ENCODE measurements around the gene PACRG. TPM values are rescaled to one million over a fixed set of nuclear protein-coding genes. Genes with fewer than 3 reads are reported as not detected.
A peak's percentile ranks its signal among the peaks of the same experiment; 100 is the strongest.

The PACRG gene
- total and polyA plus RNA-seq, 2 experiments from 2014 or later = not detected

- Histone ChIP-seq H3K4me1 (ENCODE audit: insufficient read depth) (0 out of 2 replicates have a peak, but pooled peaks cover 9% of the 10 kb centered on the region), H3K9me3 (ENCODE audit: low read depth) (peaks cover under 1% of the 10 kb centered on the region), H3K9me2 (ENCODE audit: insufficient read depth) (no peaks in the 10 kb centered on the region), H3K4me3 (peak overlapping the region; percentile 23), H3K4me2 (ENCODE audit: unreplicated experiment) (peak overlapping the region; percentile 49), H3K79me2 (ENCODE audit: insufficient read depth) (no peaks in the 10 kb centered on the region), H4K20me1 (ENCODE audit: insufficient read depth) (no peaks in the 10 kb centered on the region), H3K27ac (peak overlapping the region; percentile 38), H3K36me3 (ENCODE audit: low read depth) (no peaks in the 10 kb centered on the region), H3K27me3 (replicated peaks; ENCODE audit: insufficient read depth) (no peaks in the 10 kb centered on the region), H2AFZ (peak overlapping the region; percentile 82), H3K9ac (0 out of 2 replicates have a peak overlapping the region, but pooled peaks have one; percentile 15), H3F3A (ENCODE audit: insufficient read depth) (no peaks in the 10 kb centered on the region)
- in situ Hi-C loops (cut with MboI) = no loop called here
- peak; percentile 61 for DNase-seq
- TF ChIP-seq EZH2phosphoT487 (IDR thresholded peaks at IDR 0.05; ENCODE audit: insufficient read depth, low read depth) (no peak), EZH2 (IDR thresholded peaks at IDR 0.05; ENCODE audit: insufficient read depth, poor library complexity, severe bottlenecking) (no peak)
- 28 to 35% methylated on average over 5 of the region's 5 CpGs for WGBS, 2 experiments (ENCODE audit: low coverage in 1 of 2, low lambda C conversion rate in 2 of 2, missing lambda C conversion rate in 2 of 2)
These were observed 212.7 kb downstream of the PACRG start for GRCh38 chr6:162940426-162940825.

GRCh38 chr6:162941128-162941527 lies 213.4 kb downstream of the PACRG start:
- Histone ChIP-seq H2AFZ (peak overlapping the region; percentile 82), H3F3A (ENCODE audit: insufficient read depth) (no peaks in the 10 kb centered on the region), H3K27ac (no peak overlapping the region), H3K4me2 (ENCODE audit: unreplicated experiment) (peak overlapping the region; percentile 49), H4K20me1 (ENCODE audit: insufficient read depth) (no peaks in the 10 kb centered on the region), H3K79me2 (ENCODE audit: insufficient read depth) (no peaks in the 10 kb centered on the region), H3K9me3 (ENCODE audit: low read depth) (no peaks in the 10 kb centered on the region), H3K27me3 (replicated peaks; ENCODE audit: insufficient read depth) (no peaks in the 10 kb centered on the region), H3K4me1 (ENCODE audit: insufficient read depth) (0 out of 2 replicates have a peak, but pooled peaks cover 9% of the 10 kb centered on the region), H3K4me3 (0 out of 2 replicates have a peak overlapping the region, but pooled peaks have one; percentile 0), H3K9ac (0 out of 2 replicates have a peak overlapping the region, but pooled peaks have one; percentile 15), H3K9me2 (ENCODE audit: insufficient read depth) (no peaks in the 10 kb centered on the region), H3K36me3 (ENCODE audit: low read depth) (no peaks in the 10 kb centered on the region)
- WGBS, 2 experiments (ENCODE audit: low coverage in 1 of 2, low lambda C conversion rate in 2 of 2, missing lambda C conversion rate in 2 of 2) = 17 to 21% methylated on average over 8 of the region's 8 CpGs
- TF ChIP-seq EZH2phosphoT487 (IDR thresholded peaks at IDR 0.05; ENCODE audit: insufficient read depth, low read depth) (no peak), EZH2 (IDR thresholded peaks at IDR 0.05; ENCODE audit: insufficient read depth, poor library complexity, severe bottlenecking) (no peak)
- DNase-seq = peak; percentile 25
- in situ Hi-C loops (cut with MboI) = no loop called here

DNA sequence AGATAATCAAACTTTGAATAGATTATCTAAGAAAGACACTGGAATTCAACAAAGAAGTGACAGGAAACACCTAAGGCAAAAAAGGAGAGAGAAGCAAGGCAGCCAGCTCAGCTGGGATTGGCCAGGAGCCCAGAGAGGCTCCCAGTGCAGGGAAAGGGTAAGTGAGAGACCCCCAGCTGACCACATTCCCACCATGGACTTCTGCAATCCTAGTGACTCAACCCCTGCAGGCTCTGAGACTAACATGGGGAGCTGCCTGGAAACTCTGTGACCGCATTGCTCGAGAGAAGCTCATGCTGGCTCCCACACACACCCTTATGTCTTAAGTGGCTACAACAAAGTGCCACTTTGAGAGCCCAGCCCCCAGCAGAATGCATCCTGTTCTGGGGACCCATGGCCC lies 215.1 kb downstream of the PACRG start:
- H3K9me2 ChIP-seq (ENCODE audit: insufficient read depth) = no peaks in the 10 kb centered on the region
- H3K79me2 ChIP-seq (ENCODE audit: insufficient read depth) = no peaks in the 10 kb centered on the region
- no peak overlapping the region for H3K27ac ChIP-seq
- no peaks in the 10 kb centered on the region for H3F3A ChIP-seq (ENCODE audit: insufficient read depth)
- no peak overlapping the region for H3K4me3 ChIP-seq
- peak; percentile 71 for DNase-seq
- no peak for TF ChIP-seq EZH2phosphoT487 (IDR thresholded peaks at IDR 0.05; ENCODE audit: insufficient read depth, low read depth)
- H3K4me1 ChIP-seq (ENCODE audit: insufficient read depth) = 0 out of 2 replicates have a peak, but pooled peaks cover 9% of the 10 kb centered on the region
- WGBS, 2 experiments (ENCODE audit: low coverage in 1 of 2, low lambda C conversion rate in 2 of 2, missing lambda C conversion rate in 2 of 2) = 86 to 94% methylated on average over 2 of the region's 2 CpGs
- H3K4me2 ChIP-seq (ENCODE audit: unreplicated experiment) = no peak overlapping the region
- no peak overlapping the region for H2AFZ ChIP-seq
- no peak overlapping the region for H3K9ac ChIP-seq
- H3K9me3 ChIP-seq (ENCODE audit: low read depth) = no peaks in the 10 kb centered on the region
- no peaks in the 10 kb centered on the region for H3K27me3 ChIP-seq (replicated peaks; ENCODE audit: insufficient read depth)
- H4K20me1 ChIP-seq (ENCODE audit: insufficient read depth) = no peaks in the 10 kb centered on the region
- H3K36me3 ChIP-seq (ENCODE audit: low read depth) = no peaks in the 10 kb centered on the region
- in situ Hi-C loops (cut with MboI) = no loop called here

GRCh38 chr6:162943369-162943768 lies 215.6 kb downstream of the PACRG start:
- Histone ChIP-seq H3K79me2 (ENCODE audit: insufficient read depth) (no peaks in the 10 kb centered on the region), H3K9me3 (ENCODE audit: low read depth) (no peaks in the 10 kb centered on the region), H3K4me1 (ENCODE audit: insufficient read depth) (0 out of 2 replicates have a peak, but pooled peaks cover 9% of the 10 kb centered on the region), H3K36me3 (ENCODE audit: low read depth) (no peaks in the 10 kb centered on the region), H4K20me1 (ENCODE audit: insufficient read depth) (no peaks in the 10 kb centered on the region), H3K9ac (no peak overlapping the region), H2AFZ (no peak overlapping the region), H3K4me3 (no peak overlapping the region), H3F3A (ENCODE audit: insufficient read depth) (no peaks in the 10 kb centered on the region), H3K27me3 (replicated peaks; ENCODE audit: insufficient read depth) (no peaks in the 10 kb centered on the region), H3K27ac (no peak overlapping the region), H3K9me2 (ENCODE audit: insufficient read depth) (no peaks in the 10 kb centered on the region), H3K4me2 (ENCODE audit: unreplicated experiment) (no peak overlapping the region)
- TF ChIP-seq EZH2phosphoT487 (IDR thresholded peaks at IDR 0.05; ENCODE audit: insufficient read depth, low read depth) (no peak), EZH2 (IDR thresholded peaks at IDR 0.05; ENCODE audit: insufficient read depth, poor library complexity, severe bottlenecking) (no peak)
- WGBS, 2 experiments (ENCODE audit: low coverage in 1 of 2, low lambda C conversion rate in 2 of 2, missing lambda C conversion rate in 2 of 2) = 60 to 76% methylated on average over 3 to 5 of the region's 5 CpGs
- in situ Hi-C loops (cut with MboI) = no loop called here
- DNase-seq = no peak
